Measurements from ENCODE around the gene LYRM1.

The LYRM1 gene

GRCh38 chr16:20889625-20890275 is 10.8 kb upstream of the LYRM1 start:
- Histone ChIP-seq H3K9ac (ENCODE audit: low read length) (no peak overlapping the region), H3K9me3 (ENCODE audit: control insufficient read depth, insufficient read depth, low read depth, low read length) (no peaks in the 10 kb centered on the region), H3K27ac (ENCODE audit: low read depth, low read length) (no peak overlapping the region), H3K27me3 (ENCODE audit: control insufficient read depth, insufficient read depth, low read length) (no peaks in the 10 kb centered on the region), H3K4me1 (ENCODE audit: control insufficient read depth, insufficient read depth, low read length) (peaks cover 10% of the 10 kb centered on the region), H3K36me3 (ENCODE audit: control insufficient read depth, insufficient read depth, low read length) (peaks cover 9% of the 10 kb centered on the region; the same call in 1 of the 2 replicates), H3K4me3 (ENCODE audit: low read depth, low read length) (peak overlapping the region; percentile 27; the same call in 1 of the 2 replicates)

GRCh38 chr16:20894388-20894787 is 6.2 kb upstream of the LYRM1 start:
- Histone ChIP-seq H3K4me1 (ENCODE audit: control insufficient read depth, insufficient read depth, low read length) (peaks cover 18% of the 10 kb centered on the region), H3K4me3 (ENCODE audit: low read depth, low read length) (no peak overlapping the region), H3K9me3 (ENCODE audit: control insufficient read depth, insufficient read depth, low read depth, low read length) (no peaks in the 10 kb centered on the region), H3K36me3 (ENCODE audit: control insufficient read depth, insufficient read depth, low read length) (peaks cover 26% of the 10 kb centered on the region), H3K27me3 (ENCODE audit: control insufficient read depth, insufficient read depth, low read length) (no peaks in the 10 kb centered on the region), H3K27ac (ENCODE audit: low read depth, low read length) (no peak overlapping the region), H3K9ac (ENCODE audit: low read length) (no peak overlapping the region)

GRCh38 chr16:20897253-20897897 is 3.2 kb upstream of the LYRM1 start:
- H3K36me3 ChIP-seq (ENCODE audit: control insufficient read depth, insufficient read depth, low read length), result peaks cover 24% of the 10 kb centered on the region
- no peak overlapping the region for H3K27ac ChIP-seq (ENCODE audit: low read depth, low read length)
- H3K9me3 ChIP-seq (ENCODE audit: control insufficient read depth, insufficient read depth, low read depth, low read length), result no peaks in the 10 kb centered on the region
- no peak overlapping the region for H3K4me3 ChIP-seq (ENCODE audit: low read depth, low read length)
- H3K9ac ChIP-seq (ENCODE audit: low read length), result no peak overlapping the region
- H3K4me1 ChIP-seq (ENCODE audit: control insufficient read depth, insufficient read depth, low read length), result peaks cover 14% of the 10 kb centered on the region; the same call in 1 of the 2 replicates
- no peaks in the 10 kb centered on the region for H3K27me3 ChIP-seq (ENCODE audit: control insufficient read depth, insufficient read depth, low read length)

GRCh38 chr16:20897922-20898321 is 2.6 kb upstream of the LYRM1 start:
- H3K4me1 ChIP-seq (ENCODE audit: control insufficient read depth, insufficient read depth, low read length), result peaks cover 14% of the 10 kb centered on the region; the same call in 1 of the 2 replicates
- peaks cover 19% of the 10 kb centered on the region for H3K36me3 ChIP-seq (ENCODE audit: control insufficient read depth, insufficient read depth, low read length)
- H3K9me3 ChIP-seq (ENCODE audit: control insufficient read depth, insufficient read depth, low read depth, low read length), result no peaks in the 10 kb centered on the region
- no peak overlapping the region for H3K27ac ChIP-seq (ENCODE audit: low read depth, low read length)
- H3K27me3 ChIP-seq (ENCODE audit: control insufficient read depth, insufficient read depth, low read length), result no peaks in the 10 kb centered on the region
- no peak overlapping the region for H3K9ac ChIP-seq (ENCODE audit: low read length)
- peak overlapping the region; percentile 97; the same call in 1 of the 2 replicates for H3K4me3 ChIP-seq (ENCODE audit: low read depth, low read length)

- Histone ChIP-seq H3K9ac (ENCODE audit: low read length) (peak overlapping the region; percentile 81), H3K9me3 (ENCODE audit: control insufficient read depth, insufficient read depth, low read depth, low read length) (no peaks in the 10 kb centered on the region), H3K27me3 (ENCODE audit: control insufficient read depth, insufficient read depth, low read length) (no peaks in the 10 kb centered on the region), H3K27ac (ENCODE audit: low read depth, low read length) (no peak overlapping the region), H3K4me3 (ENCODE audit: low read depth, low read length) (peak overlapping the region; percentile 97), H3K4me1 (ENCODE audit: control insufficient read depth, insufficient read depth, low read length) (peaks cover 14% of the 10 kb centered on the region; the same call in 1 of the 2 replicates), H3K36me3 (ENCODE audit: control insufficient read depth, insufficient read depth, low read length) (peaks cover 17% of the 10 kb centered on the region)
Measured at GRCh38 chr16:20899071-20899470, 1.5 kb upstream of the LYRM1 start.

- no peak overlapping the region; the same call in 1 of the 2 replicates for H3K27ac ChIP-seq (ENCODE audit: low read depth, low read length)
- no peaks in the 10 kb centered on the region for H3K9me3 ChIP-seq (ENCODE audit: control insufficient read depth, insufficient read depth, low read depth, low read length)
- peak overlapping the region; percentile 97 for H3K4me3 ChIP-seq (ENCODE audit: low read depth, low read length)
- H3K36me3 ChIP-seq (ENCODE audit: control insufficient read depth, insufficient read depth, low read length), result peaks cover 17% of the 10 kb centered on the region
- peak overlapping the region; percentile 81 for H3K9ac ChIP-seq (ENCODE audit: low read length)
- H3K4me1 ChIP-seq (ENCODE audit: control insufficient read depth, insufficient read depth, low read length), result peaks cover 14% of the 10 kb centered on the region; the same call in 1 of the 2 replicates
- no peaks in the 10 kb centered on the region for H3K27me3 ChIP-seq (ENCODE audit: control insufficient read depth, insufficient read depth, low read length)
Measured at GRCh38 chr16:20899477-20900298, 883 bp upstream of the LYRM1 start.

- Histone ChIP-seq H3K4me1 (ENCODE audit: control insufficient read depth, insufficient read depth, low read length) (peaks cover 14% of the 10 kb centered on the region; the same call in 1 of the 2 replicates), H3K27ac (ENCODE audit: low read depth, low read length) (peak overlapping the region; percentile 100), H3K27me3 (ENCODE audit: control insufficient read depth, insufficient read depth, low read length) (no peaks in the 10 kb centered on the region), H3K9me3 (ENCODE audit: control insufficient read depth, insufficient read depth, low read depth, low read length) (no peaks in the 10 kb centered on the region), H3K4me3 (ENCODE audit: low read depth, low read length) (peak overlapping the region; percentile 92), H3K36me3 (ENCODE audit: control insufficient read depth, insufficient read depth, low read length) (peaks cover 9% of the 10 kb centered on the region), H3K9ac (ENCODE audit: low read length) (peak overlapping the region; percentile 100)
Measured at GRCh38 chr16:20901068-20901435, 481 bp downstream of the LYRM1 start.

- H3K9ac ChIP-seq (ENCODE audit: low read length), result peak overlapping the region; percentile 100
- H3K27me3 ChIP-seq (ENCODE audit: control insufficient read depth, insufficient read depth, low read length), result no peaks in the 10 kb centered on the region
- no peaks in the 10 kb centered on the region for H3K9me3 ChIP-seq (ENCODE audit: control insufficient read depth, insufficient read depth, low read depth, low read length)
- peak overlapping the region; percentile 100 for H3K27ac ChIP-seq (ENCODE audit: low read depth, low read length)
- H3K36me3 ChIP-seq (ENCODE audit: control insufficient read depth, insufficient read depth, low read length), result peaks cover 7% of the 10 kb centered on the region; the same call in 1 of the 2 replicates
- H3K4me3 ChIP-seq (ENCODE audit: low read depth, low read length), result peak overlapping the region; percentile 92
- H3K4me1 ChIP-seq (ENCODE audit: control insufficient read depth, insufficient read depth, low read length), result peaks cover 14% of the 10 kb centered on the region; the same call in 1 of the 2 replicates
Measured at GRCh38 chr16:20901436-20902112, 1.0 kb downstream of the LYRM1 start.

- no peaks in the 10 kb centered on the region for H3K9me3 ChIP-seq (ENCODE audit: control insufficient read depth, insufficient read depth, low read depth, low read length)
- no peaks in the 10 kb centered on the region for H3K27me3 ChIP-seq (ENCODE audit: control insufficient read depth, insufficient read depth, low read length)
- H3K36me3 ChIP-seq (ENCODE audit: control insufficient read depth, insufficient read depth, low read length), result no peaks in the 10 kb centered on the region
- no peak overlapping the region for H3K9ac ChIP-seq (ENCODE audit: low read length)
- no peak overlapping the region for H3K27ac ChIP-seq (ENCODE audit: low read depth, low read length)
- peaks cover 14% of the 10 kb centered on the region; the same call in 1 of the 2 replicates for H3K4me1 ChIP-seq (ENCODE audit: control insufficient read depth, insufficient read depth, low read length)
- H3K4me3 ChIP-seq (ENCODE audit: low read depth, low read length), result peak overlapping the region; percentile 92; the same call in 1 of the 2 replicates
Measured at GRCh38 chr16:20902426-20902825, 1.9 kb downstream of the LYRM1 start.

- Histone ChIP-seq H3K9me3 (ENCODE audit: control insufficient read depth, insufficient read depth, low read depth, low read length) (no peaks in the 10 kb centered on the region), H3K4me1 (ENCODE audit: control insufficient read depth, insufficient read depth, low read length) (peaks cover 11% of the 10 kb centered on the region; the same call in 1 of the 2 replicates)
Measured at GRCh38 chr16:20903116-20903898, 2.7 kb downstream of the LYRM1 start.

More at GRCh38 chr16:20903116-20903898, 2.7 kb downstream of the LYRM1 start:
- Histone ChIP-seq H3K36me3 (ENCODE audit: control insufficient read depth, insufficient read depth, low read length) (no peaks in the 10 kb centered on the region), H3K27ac (ENCODE audit: low read depth, low read length) (no peak overlapping the region), H3K27me3 (ENCODE audit: control insufficient read depth, insufficient read depth, low read length) (no peaks in the 10 kb centered on the region), H3K9ac (ENCODE audit: low read length) (no peak overlapping the region), H3K4me3 (ENCODE audit: low read depth, low read length) (no peak overlapping the region)
